DOHH2 (cell line): ENCODE measurements around the gene TMEM30A.
A peak's percentile ranks its signal among the peaks of the same experiment; 100 is the strongest.

ENCODE experiments used
- H3F3A ChIP-seq: fragments of 200-600 bp; sonication (generic), shearing (Covaris generic); 2 replicates; pipeline ENCODE4 v1.6.0; 2016; ENCODE audit warnings: antibody characterized with exemption, mild to moderate bottlenecking; ENCODE audit not compliant: control insufficient read depth, insufficient read depth
- H3K27ac ChIP-seq: fragments of 200-600 bp; sonication (generic); 2 replicates; pipeline ENCODE4 v1.5.1; 2014; ENCODE audit warnings: low read depth, mild to moderate bottlenecking, low read length, moderate library complexity
- H3K27me3 ChIP-seq: fragments of 200-600 bp; sonication (generic); 2 replicates; pipeline ENCODE4 v1.6.1; 2014; ENCODE audit warnings: mild to moderate bottlenecking, low read length, mixed read lengths; ENCODE audit not compliant: control insufficient read depth
- H3K36me3 ChIP-seq: fragments of 200-600 bp; sonication (generic); 2 replicates; pipeline ENCODE4 v1.6.1; 2014; ENCODE audit warnings: mild to moderate bottlenecking, low read length, moderate library complexity, mixed read lengths; ENCODE audit not compliant: control insufficient read depth
- H3K4me1 ChIP-seq: fragments of 200-600 bp; sonication (generic); 2 replicates; pipeline ENCODE4 v1.6.1; 2014; ENCODE audit warnings: mild to moderate bottlenecking, low read length, mixed read lengths; ENCODE audit not compliant: control insufficient read depth
- H3K4me2 ChIP-seq: fragments of 200-600 bp; sonication (generic); 2 replicates; pipeline ENCODE4 v1.6.0; 2014; ENCODE audit warnings: mild to moderate bottlenecking, low read length, moderate library complexity
- H3K4me3 ChIP-seq: fragments of 200-600 bp; sonication (generic); 2 replicates; pipeline ENCODE4 v1.5.1; 2014; ENCODE audit warnings: mild to moderate bottlenecking, low read length, mixed read lengths
- H3K79me2 ChIP-seq: fragments of 200-600 bp; sonication (generic); 2 replicates; pipeline ENCODE4 v1.6.1; 2014; ENCODE audit warnings: mild to moderate bottlenecking, low read length, mixed read lengths; ENCODE audit not compliant: control insufficient read depth
- H3K9me2 ChIP-seq: fragments of 200-600 bp; sonication (generic); replicated peaks from 2 replicates; pipeline ENCODE4 v1.6.1; 2014; ENCODE audit warnings: mild to moderate bottlenecking, low read length, mixed read lengths; ENCODE audit not compliant: control insufficient read depth
- H3K9me3 ChIP-seq: fragments of 200-600 bp; sonication (generic); 2 replicates; pipeline ENCODE4 v1.6.1; 2014; ENCODE audit warnings: antibody characterized with exemption, low read length, mixed read lengths; ENCODE audit not compliant: control insufficient read depth, insufficient read depth
- H4K20me1 ChIP-seq: fragments of 200-600 bp; sonication (generic); 2 replicates; pipeline ENCODE4 v1.6.0; 2014; ENCODE audit warnings: low read depth, mild to moderate bottlenecking, antibody characterized with exemption, low read length, moderate library complexity; ENCODE audit not compliant: control insufficient read depth, insufficient read depth
- EZH2phosphoT487 ChIP-seq: fragments of 200-600 bp; sonication (generic); IDR thresholded peaks from 2 replicates; pipeline ENCODE4 v1.6.1; 2017; ENCODE audit warnings: borderline replicate concordance, mild to moderate bottlenecking, antibody characterized with exemption, low read length, moderate library complexity, mixed read lengths
- TF ChIP-seq, protein P1 (sequence below): fragments of 200-600 bp; sonication (generic); IDR thresholded peaks from one replicate; pipeline ENCODE4 v1.5.1; 2014; ENCODE audit warnings: antibody characterized with exemption, mild to moderate bottlenecking, low read depth, low read length; ENCODE audit not compliant: poor library complexity, severe bottlenecking

Gene TMEM30A

DNA sequence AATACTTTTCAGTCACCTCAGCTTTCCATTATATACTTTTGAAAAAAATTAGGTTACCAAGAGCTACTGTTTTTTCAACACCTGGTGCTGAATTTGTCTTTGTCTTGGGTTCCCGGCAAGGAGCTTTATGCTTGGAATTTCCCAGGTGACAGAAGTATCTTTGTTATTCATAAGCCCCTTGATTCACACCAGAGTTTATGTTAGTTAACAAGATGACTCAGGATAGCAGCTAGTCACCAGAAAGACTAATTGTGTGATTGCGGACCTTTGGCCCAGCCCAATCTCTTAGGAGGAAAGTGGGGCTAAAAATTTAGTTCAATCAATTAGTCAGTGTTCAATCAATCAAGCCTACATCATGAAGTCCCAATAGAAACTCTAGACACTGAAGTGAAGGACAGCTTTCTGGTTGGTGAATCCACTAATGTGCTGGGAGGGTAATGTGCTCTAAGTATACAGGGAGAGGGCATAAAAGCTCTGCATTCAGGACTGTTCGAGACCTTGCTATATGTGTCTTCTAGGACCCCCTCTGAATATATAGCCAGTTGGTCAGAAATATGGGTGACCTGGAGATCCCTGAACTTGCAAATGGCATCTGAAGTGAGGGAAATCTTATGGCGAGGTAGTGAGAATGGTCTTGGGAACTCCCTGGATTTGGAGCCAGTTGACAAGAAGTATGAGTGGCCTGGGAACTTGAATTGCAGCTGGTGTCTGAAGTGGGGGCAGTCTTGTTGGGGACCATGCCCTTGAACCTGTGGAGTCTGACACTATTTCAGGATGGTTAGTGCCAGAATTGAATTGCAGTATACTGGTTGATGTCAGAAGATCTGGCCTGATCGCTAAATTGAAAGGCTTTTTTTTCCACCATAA, 16.2 kb downstream of the TMEM30A start:
- H3K36me3 ChIP-seq: peaks cover 32% of the 10 kb centered on the region
- no peaks in the 10 kb centered on the region for H3K9me3 ChIP-seq
- H3F3A ChIP-seq: peaks cover 9% of the 10 kb centered on the region
- H3K27ac ChIP-seq: no peak overlapping the region
- H3K27me3 ChIP-seq: no peaks in the 10 kb centered on the region
- H3K4me3 ChIP-seq: no peak overlapping the region
- no peaks in the 10 kb centered on the region for H4K20me1 ChIP-seq
- no peak overlapping the region for H3K4me2 ChIP-seq
- no peaks in the 10 kb centered on the region for H3K9me2 ChIP-seq
- TF ChIP-seq, protein P1, sequence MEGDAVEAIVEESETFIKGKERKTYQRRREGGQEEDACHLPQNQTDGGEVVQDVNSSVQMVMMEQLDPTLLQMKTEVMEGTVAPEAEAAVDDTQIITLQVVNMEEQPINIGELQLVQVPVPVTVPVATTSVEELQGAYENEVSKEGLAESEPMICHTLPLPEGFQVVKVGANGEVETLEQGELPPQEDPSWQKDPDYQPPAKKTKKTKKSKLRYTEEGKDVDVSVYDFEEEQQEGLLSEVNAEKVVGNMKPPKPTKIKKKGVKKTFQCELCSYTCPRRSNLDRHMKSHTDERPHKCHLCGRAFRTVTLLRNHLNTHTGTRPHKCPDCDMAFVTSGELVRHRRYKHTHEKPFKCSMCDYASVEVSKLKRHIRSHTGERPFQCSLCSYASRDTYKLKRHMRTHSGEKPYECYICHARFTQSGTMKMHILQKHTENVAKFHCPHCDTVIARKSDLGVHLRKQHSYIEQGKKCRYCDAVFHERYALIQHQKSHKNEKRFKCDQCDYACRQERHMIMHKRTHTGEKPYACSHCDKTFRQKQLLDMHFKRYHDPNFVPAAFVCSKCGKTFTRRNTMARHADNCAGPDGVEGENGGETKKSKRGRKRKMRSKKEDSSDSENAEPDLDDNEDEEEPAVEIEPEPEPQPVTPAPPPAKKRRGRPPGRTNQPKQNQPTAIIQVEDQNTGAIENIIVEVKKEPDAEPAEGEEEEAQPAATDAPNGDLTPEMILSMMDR: no peak
- TF ChIP-seq EZH2phosphoT487: no peak
- H3K79me2 ChIP-seq: peaks cover 63% of the 10 kb centered on the region
- H3K4me1 ChIP-seq: peaks cover 14% of the 10 kb centered on the region

- Histone ChIP-seq H3K4me1 (peaks cover 6% of the 10 kb centered on the region), H3K27ac (no peak overlapping the region), H3K9me3 (no peaks in the 10 kb centered on the region), H4K20me1 (no peaks in the 10 kb centered on the region), H3K4me3 (no peak overlapping the region), H3K4me2 (no peak overlapping the region), H3K36me3 (peaks cover 33% of the 10 kb centered on the region), H3F3A (peaks cover 9% of the 10 kb centered on the region), H3K9me2 (no peaks in the 10 kb centered on the region), H3K27me3 (no peaks in the 10 kb centered on the region), H3K79me2 (peaks cover 56% of the 10 kb centered on the region)
- TF ChIP-seq, protein P1: no peak
- TF ChIP-seq EZH2phosphoT487: no peak
Measured at GRCh38 chr6:75267461-75267860, 17.1 kb downstream of the TMEM30A start.

DNA sequence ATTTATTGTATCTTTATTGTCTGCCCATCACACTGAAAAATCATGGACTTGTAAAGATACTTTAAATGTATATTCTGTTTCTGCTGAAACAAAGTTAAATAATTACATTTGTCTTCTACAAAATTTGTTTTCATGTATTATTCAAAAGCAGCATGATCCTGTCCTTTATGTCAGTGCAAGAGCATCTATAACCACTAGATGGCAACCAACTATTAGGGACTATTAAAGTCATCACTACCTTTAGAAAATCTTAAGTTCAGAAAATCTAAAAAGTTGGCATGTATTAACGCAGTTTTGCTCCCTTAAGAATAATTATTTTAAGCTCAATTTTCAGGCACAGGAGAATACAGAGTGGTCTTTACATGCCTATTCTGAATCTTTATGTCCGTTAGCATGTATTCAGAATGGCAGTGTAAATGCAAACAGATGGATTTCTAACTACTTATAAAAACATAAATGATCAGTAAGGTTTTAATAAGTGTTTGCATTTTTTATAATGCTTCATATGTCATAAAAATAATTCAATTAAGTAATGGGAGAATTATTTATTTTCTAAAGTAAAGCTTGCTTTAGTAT, 17.8 kb downstream of the TMEM30A start:
- Histone ChIP-seq H3K79me2 (peaks cover 50% of the 10 kb centered on the region), H3K4me3 (no peak overlapping the region), H3K27me3 (no peaks in the 10 kb centered on the region), H3F3A (peaks cover 9% of the 10 kb centered on the region), H3K4me2 (no peak overlapping the region), H4K20me1 (no peaks in the 10 kb centered on the region), H3K9me3 (no peaks in the 10 kb centered on the region), H3K4me1 (no peaks in the 10 kb centered on the region), H3K36me3 (peaks cover 28% of the 10 kb centered on the region), H3K9me2 (no peaks in the 10 kb centered on the region), H3K27ac (no peak overlapping the region)
- no peak for TF ChIP-seq EZH2phosphoT487
- TF ChIP-seq, protein P1: peak; percentile 72
